ENCODE data around the gene ZNF667.

DNA sequence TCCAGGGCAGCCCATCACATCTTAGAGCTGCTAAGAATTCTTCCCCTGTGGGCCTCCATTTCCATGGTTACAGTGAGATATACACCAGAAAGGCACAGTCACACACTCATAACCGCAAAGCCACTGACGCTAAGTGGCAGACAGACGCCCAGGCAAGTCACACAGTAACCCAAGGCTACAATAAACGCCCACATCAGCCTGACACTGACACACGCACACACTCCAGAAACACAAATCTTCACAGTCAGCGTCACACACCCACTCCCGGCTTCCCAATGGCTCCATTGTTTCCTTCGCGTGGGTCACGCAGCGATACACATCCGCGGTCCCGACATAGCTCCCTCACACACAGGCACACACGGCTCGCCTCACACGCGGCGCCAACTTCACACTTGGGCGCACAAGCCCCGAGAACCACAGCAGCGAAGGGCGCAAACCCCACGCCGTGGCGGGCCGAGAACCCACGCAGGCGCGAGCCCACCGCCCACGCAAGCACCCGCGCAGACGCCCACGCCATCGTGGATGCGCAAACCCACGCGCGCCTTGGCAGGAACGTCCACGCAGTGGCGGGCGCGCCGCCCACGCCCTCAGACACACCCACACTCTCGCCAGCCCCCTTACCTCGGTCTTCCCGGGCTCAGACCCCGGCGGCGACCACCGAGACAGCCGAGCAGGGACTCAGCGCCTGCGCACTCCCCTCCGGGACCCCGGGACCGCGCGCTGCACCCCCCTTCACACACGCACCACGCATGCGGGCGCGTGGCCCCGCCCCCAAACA lies at the start of gene ZNF667:
- TF ChIP-seq, protein P1, sequence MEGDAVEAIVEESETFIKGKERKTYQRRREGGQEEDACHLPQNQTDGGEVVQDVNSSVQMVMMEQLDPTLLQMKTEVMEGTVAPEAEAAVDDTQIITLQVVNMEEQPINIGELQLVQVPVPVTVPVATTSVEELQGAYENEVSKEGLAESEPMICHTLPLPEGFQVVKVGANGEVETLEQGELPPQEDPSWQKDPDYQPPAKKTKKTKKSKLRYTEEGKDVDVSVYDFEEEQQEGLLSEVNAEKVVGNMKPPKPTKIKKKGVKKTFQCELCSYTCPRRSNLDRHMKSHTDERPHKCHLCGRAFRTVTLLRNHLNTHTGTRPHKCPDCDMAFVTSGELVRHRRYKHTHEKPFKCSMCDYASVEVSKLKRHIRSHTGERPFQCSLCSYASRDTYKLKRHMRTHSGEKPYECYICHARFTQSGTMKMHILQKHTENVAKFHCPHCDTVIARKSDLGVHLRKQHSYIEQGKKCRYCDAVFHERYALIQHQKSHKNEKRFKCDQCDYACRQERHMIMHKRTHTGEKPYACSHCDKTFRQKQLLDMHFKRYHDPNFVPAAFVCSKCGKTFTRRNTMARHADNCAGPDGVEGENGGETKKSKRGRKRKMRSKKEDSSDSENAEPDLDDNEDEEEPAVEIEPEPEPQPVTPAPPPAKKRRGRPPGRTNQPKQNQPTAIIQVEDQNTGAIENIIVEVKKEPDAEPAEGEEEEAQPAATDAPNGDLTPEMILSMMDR (optimal IDR thresholded peaks at IDR 0.05 in 1 of 3, IDR thresholded peaks at IDR 0.05 in 1 of 3, conservative IDR thresholded peaks at IDR 0.05 in 1 of 3; ENCODE audit: extremely low read depth in 1 of 3, insufficient read depth in 2 of 3, low read length in 3 of 3): no peak
- TF ChIP-seq EZH2 (IDR thresholded peaks at IDR 0.05; ENCODE audit: low read length): no peak
